Caco-2 (cell line): ENCODE data around the gene HCN1. TPM values are rescaled to one million over a fixed set of nuclear protein-coding genes. Genes with fewer than 3 reads are reported as not detected.

Source experiments
- BruUV-seq: library from RNA; stranded (reverse); fragments of 400-500 nt; replicated peaks from 2 replicates; lab custom pipeline; 2021; lab: Mats Ljungman, UMichigan
- CTCF ChIA-PET: fragments of 300-600 bp; sonication (Branson Sonifier 250); formaldehyde crosslinking; loops from one replicate; lab custom pipeline; 2022; ENCODE audit warnings: antibody characterized with exemption; lab: Charles Lee
- POLR2A ChIA-PET: fragments of 300-600 bp; sonication (Branson Sonifier 250); formaldehyde crosslinking; loops from one replicate; lab custom pipeline; 2022; ENCODE audit warnings: antibody characterized with exemption; lab: Charles Lee
- DNase-seq, 2 experiments: peaks; one replicate each; pipeline versions ENCODE4 v3.0.0 to v3.0.0-alpha.2; 2020 to 2022
- H3K27me3 ChIP-seq: replicated peaks from 2 replicates; pipeline ENCODE4 v1.6.0; 2011; ENCODE audit warnings: low read length; ENCODE audit not compliant: control insufficient read depth, insufficient read depth
- H3K36me3 ChIP-seq: 2 replicates; pipeline ENCODE4 v1.5.1; 2011; ENCODE audit warnings: low read length; ENCODE audit not compliant: control insufficient read depth, insufficient read depth
- H3K4me1 ChIP-seq: fragments of 250-450 bp; sonication (Bioruptor Pico); 2 replicates; pipeline ENCODE4 v1.5.1; 2020; ENCODE audit warnings: mild to moderate bottlenecking
- H3K4me3 ChIP-seq: 2 replicates; pipeline ENCODE4 v1.5.1; 2011; ENCODE audit warnings: low read depth, mild to moderate bottlenecking, control low read depth, low read length
- H3K9me3 ChIP-seq: fragments of 250-450 bp; sonication (Bioruptor Pico); 2 replicates; pipeline ENCODE4 v1.5.1; 2020; ENCODE audit warnings: mild to moderate bottlenecking, moderate library complexity
- H3K27ac Mint-ChIP-seq: one replicate; pipeline ENCODE4 v1.8.0; 2022; ENCODE audit warnings: mixed read lengths; ENCODE audit not compliant: unreplicated experiment
- H3K27me3 Mint-ChIP-seq: one replicate; pipeline ENCODE4 v1.8.0; 2022; ENCODE audit warnings: mixed read lengths; ENCODE audit not compliant: insufficient read depth, unreplicated experiment
- H3K36me3 Mint-ChIP-seq: one replicate; pipeline ENCODE4 v1.8.0; 2022; ENCODE audit warnings: mild to moderate bottlenecking, mixed read lengths; ENCODE audit not compliant: insufficient read depth, unreplicated experiment
- H3K4me1 Mint-ChIP-seq: one replicate; pipeline ENCODE4 v1.8.0; 2022; ENCODE audit warnings: low read depth, mixed read lengths; ENCODE audit not compliant: unreplicated experiment
- H3K4me3 Mint-ChIP-seq: one replicate; pipeline ENCODE4 v1.8.0; 2022; ENCODE audit warnings: mild to moderate bottlenecking, moderate library complexity, mixed read lengths; ENCODE audit not compliant: unreplicated experiment
- H3K9me3 Mint-ChIP-seq: one replicate; pipeline ENCODE4 v1.8.0; 2022; ENCODE audit warnings: mixed read lengths; ENCODE audit not compliant: unreplicated experiment
- intact Hi-C: fragments of 100-400 bp; cut with micrococcal nuclease; formaldehyde crosslinking; loops from one replicate; pipeline ENCODE4 v1.10.0; 2022; ENCODE audit not compliant: unreplicated experiment
- total RNA-seq: library from RNA; stranded (reverse); gene quantifications from 2 replicates; pipeline ENCODE4 v1.2.3, GENCODE V29; 2022
- TF ChIP-seq, protein P1 (sequence below), 2 experiments: fragments of 200-600 bp in 1 of 2; IDR thresholded peaks; 1 replicate in 1 of 2; 2 replicates in 1 of 2; pipeline versions ENCODE4 v1.5.1 to v1.8.0; 2011 to 2022; ENCODE audit warnings: antibody characterized with exemption in 1 of 2, control low read depth in 1 of 2, inconsistent platforms in 1 of 2, low read depth in 1 of 2, low read length in 1 of 2, mild to moderate bottlenecking in 1 of 2, moderate library complexity in 1 of 2; ENCODE audit not compliant: insufficient read depth in 1 of 2, severe bottlenecking in 1 of 2, unreplicated experiment in 1 of 2

Gene HCN1
- total RNA-seq, 1 experiment from 2014 or later = not detected

DNA sequence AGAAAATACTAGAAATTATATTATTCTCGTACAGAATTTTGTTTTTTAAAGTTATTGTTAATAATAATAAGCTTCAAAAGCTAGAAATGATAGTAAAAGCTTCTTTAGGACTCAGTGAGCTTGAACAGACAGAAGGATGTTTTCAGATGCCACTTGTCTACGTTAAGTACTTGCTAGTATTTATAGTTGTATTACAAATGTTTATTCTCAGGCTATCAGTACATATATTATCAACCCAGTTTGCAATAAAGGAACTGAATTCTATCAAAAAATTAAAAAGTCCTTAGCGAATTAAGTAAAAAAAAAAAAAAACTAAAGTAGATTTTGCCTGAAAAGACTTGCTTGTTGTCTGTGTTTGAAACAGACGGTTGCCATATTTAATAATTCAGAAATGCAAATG lies 23.9 kb downstream of the HCN1 start:
- H3K4me3 Mint-ChIP-seq = no peak overlapping the region
- POLR2A ChIA-PET = no interaction called here
- no peaks in the 10 kb centered on the region for H3K9me3 Mint-ChIP-seq
- no peaks in the 10 kb centered on the region for H3K4me1 Mint-ChIP-seq
- Histone ChIP-seq H3K4me1 (no peaks in the 10 kb centered on the region), H3K27me3 (no peaks in the 10 kb centered on the region), H3K36me3 (no peaks in the 10 kb centered on the region), H3K4me3 (no peak overlapping the region), H3K9me3 (no peaks in the 10 kb centered on the region)
- intact Hi-C loops = no loop called here
- no peaks in the 10 kb centered on the region for H3K27me3 Mint-ChIP-seq
- H3K36me3 Mint-ChIP-seq = no peaks in the 10 kb centered on the region
- TF ChIP-seq, protein P1, sequence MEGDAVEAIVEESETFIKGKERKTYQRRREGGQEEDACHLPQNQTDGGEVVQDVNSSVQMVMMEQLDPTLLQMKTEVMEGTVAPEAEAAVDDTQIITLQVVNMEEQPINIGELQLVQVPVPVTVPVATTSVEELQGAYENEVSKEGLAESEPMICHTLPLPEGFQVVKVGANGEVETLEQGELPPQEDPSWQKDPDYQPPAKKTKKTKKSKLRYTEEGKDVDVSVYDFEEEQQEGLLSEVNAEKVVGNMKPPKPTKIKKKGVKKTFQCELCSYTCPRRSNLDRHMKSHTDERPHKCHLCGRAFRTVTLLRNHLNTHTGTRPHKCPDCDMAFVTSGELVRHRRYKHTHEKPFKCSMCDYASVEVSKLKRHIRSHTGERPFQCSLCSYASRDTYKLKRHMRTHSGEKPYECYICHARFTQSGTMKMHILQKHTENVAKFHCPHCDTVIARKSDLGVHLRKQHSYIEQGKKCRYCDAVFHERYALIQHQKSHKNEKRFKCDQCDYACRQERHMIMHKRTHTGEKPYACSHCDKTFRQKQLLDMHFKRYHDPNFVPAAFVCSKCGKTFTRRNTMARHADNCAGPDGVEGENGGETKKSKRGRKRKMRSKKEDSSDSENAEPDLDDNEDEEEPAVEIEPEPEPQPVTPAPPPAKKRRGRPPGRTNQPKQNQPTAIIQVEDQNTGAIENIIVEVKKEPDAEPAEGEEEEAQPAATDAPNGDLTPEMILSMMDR (IDR thresholded peaks at IDR 0.05; ENCODE audit: insufficient read depth in 1 of 2, low read depth in 1 of 2, low read length in 1 of 2, severe bottlenecking in 1 of 2, unreplicated experiment in 1 of 2) = no peak
- DNase-seq = no peak
- no peak overlapping the region for H3K27ac Mint-ChIP-seq
- CTCF ChIA-PET = no interaction called here
- BruUV-seq = no TSS peak

DNA sequence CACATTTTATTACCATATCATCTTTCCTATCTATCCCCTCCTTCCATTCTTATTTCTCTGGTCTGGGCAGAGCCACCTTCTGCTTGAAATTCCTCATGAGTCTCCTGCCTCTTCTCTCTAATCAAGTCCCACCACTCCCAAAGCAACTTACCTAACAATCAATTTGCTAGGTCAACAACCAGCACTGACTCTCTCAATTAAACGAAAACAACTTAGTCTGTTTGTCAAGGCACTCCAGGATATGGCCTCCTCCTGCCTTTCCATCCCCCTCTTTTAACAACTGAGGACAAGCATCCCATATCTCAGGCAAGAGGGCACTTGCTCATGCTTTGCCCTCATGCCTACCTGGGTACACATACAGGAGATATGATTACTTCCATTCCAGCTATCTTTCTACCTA lies 47.4 kb downstream of the HCN1 start:
- H3K36me3 ChIP-seq = no peaks in the 10 kb centered on the region
- no peaks in the 10 kb centered on the region for H3K27me3 ChIP-seq
- H3K4me1 ChIP-seq = no peaks in the 10 kb centered on the region
- Mint-ChIP-seq H3K4me1 (no peaks in the 10 kb centered on the region), H3K36me3 (no peaks in the 10 kb centered on the region), H3K27me3 (peaks cover 4% of the 10 kb centered on the region), H3K4me3 (no peak overlapping the region), H3K9me3 (no peaks in the 10 kb centered on the region), H3K27ac (no peak overlapping the region)
- intact Hi-C loops = no loop called here
- no peaks in the 10 kb centered on the region for H3K9me3 ChIP-seq
- ChIA-PET CTCF (no interaction called here), POLR2A (no interaction called here)
- no peak for DNase-seq
- BruUV-seq = no TSS peak
- TF ChIP-seq, protein P1 (IDR thresholded peaks at IDR 0.05; ENCODE audit: insufficient read depth in 1 of 2, low read depth in 1 of 2, low read length in 1 of 2, severe bottlenecking in 1 of 2, unreplicated experiment in 1 of 2) = no peak
- H3K4me3 ChIP-seq = no peak overlapping the region

DNA sequence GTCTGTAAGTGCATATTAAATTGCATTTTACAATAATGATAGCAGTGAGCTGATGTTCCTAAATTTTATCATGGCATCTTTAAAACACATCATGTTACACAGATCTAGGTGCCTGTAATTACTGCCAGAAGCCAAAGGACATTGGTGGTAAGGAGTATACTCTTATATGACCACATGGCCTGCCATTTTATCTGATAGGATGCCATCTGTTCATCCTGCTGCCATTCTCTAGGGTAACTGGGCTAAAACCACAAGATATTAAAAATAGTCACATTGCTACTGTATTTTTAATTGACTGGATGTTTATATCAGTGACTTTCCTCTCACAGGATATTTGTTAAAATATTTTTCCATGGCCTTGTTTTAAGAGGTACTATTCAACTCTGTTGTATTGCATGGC lies 53.1 kb downstream of the HCN1 start:
- Mint-ChIP-seq H3K36me3 (no peaks in the 10 kb centered on the region), H3K9me3 (no peaks in the 10 kb centered on the region), H3K4me1 (no peaks in the 10 kb centered on the region), H3K27me3 (no peaks in the 10 kb centered on the region), H3K4me3 (no peak overlapping the region), H3K27ac (no peak overlapping the region)
- no peaks in the 10 kb centered on the region for H3K27me3 ChIP-seq
- intact Hi-C loops = no loop called here
- ChIA-PET POLR2A (no interaction called here), CTCF (no interaction called here)
- DNase-seq = no peak
- no peaks in the 10 kb centered on the region for H3K9me3 ChIP-seq
- TF ChIP-seq, protein P1 (IDR thresholded peaks at IDR 0.05; ENCODE audit: insufficient read depth in 1 of 2, low read depth in 1 of 2, low read length in 1 of 2, severe bottlenecking in 1 of 2, unreplicated experiment in 1 of 2) = no peak
- H3K4me3 ChIP-seq = no peak overlapping the region
- no peaks in the 10 kb centered on the region for H3K36me3 ChIP-seq
- BruUV-seq = no TSS peak
- no peaks in the 10 kb centered on the region for H3K4me1 ChIP-seq
